Activated CD4-positive, alpha-beta T cell treated with anti-CD3 and anti-CD28 coated beads for 48 hours (primary cell): Measurements from ENCODE around the gene NCF2.
A peak's percentile ranks its signal among the peaks of the same experiment; 100 is the strongest.
"Not testable (repeated sequence)": the region's sequence is repeated elsewhere in the genome, so short reads cannot be mapped to it uniquely, and the experiment has no call there.

Experiments
- DNase-seq: peaks from one replicate; pipeline ENCODE4 v3.0.0-alpha.2; 2020

The NCF2 gene

GRCh38 chr1:183590244-183591191, at the start of gene NCF2:
TSS of gene NCF2 (minus strand) at chr1:183590459. CDS start at chr1:183590329, 130 bp downstream.
- DNase-seq = peak; percentile 59

- DNase-seq = no peak
Measured at GRCh38 chr1:183638649-183639387, 48.6 kb upstream of the NCF2 start.

DNA sequence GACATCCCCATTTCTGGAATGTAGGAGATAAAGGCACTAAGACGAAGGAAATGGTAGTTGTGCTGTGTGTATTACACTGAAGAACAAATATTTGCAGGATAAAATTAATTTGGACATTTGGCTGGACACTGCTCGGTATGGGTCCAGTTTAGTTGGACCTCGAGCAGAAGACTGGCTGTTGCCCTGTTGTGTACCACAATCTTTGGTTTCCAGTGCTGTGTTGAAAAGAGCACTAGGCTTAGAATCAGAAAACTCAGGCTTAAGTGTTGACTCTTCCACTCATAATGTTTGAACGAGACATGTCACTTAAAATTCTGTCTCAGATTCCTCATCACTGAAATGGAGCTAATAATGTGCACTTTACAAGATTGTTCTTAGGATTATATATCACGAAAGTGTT, 46.5 kb upstream of the NCF2 start:
- DNase-seq = no peak

DNA sequence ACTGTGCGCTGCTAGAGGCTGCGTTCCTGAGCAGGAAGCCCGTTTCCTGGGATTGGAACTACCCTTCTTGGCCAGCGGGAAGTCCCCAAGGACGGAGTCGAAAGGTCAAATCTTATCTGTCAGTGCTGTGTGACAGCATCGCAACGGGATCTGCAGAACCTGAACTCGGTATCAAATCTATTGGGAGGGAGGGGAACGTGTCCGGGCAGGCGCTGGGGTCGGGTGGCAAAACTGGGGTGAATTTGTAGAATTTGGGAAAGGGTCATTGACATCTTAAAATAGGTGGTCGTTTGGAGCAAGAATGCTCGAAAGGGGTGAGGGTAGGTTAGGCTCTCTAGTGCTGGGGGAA, 46.0 kb upstream of the NCF2 start:
- DNase-seq = no peak

DNA sequence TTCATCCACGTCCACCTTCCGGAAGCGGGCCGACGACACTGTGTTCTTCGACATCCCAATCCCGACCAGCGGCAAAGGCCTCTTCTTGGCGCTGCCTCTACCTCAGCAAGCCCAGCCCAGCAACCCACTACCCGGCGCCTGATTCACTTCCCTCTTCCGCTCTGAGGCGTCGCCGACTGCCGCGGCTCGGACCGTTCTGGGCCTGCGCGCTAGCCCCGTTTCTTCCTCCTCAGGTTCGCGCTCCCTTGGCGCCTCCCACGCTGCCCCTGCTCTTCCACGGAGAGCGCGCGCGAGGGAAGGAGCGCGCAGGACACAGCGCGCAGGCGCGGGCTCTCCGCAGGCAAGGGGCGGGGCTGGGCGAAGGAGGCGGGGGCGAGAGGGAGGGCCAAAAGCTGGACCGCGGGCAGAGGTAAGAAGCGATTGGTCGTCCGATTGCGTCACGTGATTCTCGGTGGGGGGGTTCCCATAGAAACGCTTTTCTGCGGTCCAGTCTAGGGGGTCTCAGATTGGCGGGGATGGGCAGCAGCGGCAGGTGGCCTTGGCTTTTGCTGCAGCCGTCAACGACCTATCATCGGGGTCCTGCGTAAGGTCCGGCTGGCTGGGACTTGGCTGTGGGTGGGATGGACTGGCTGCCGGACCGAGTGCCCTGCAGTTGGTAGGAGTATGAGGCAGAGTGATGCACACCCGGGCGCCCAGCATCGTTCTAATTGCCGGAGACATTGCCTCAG, 45.5 kb upstream of the NCF2 start, which contains the start of gene ARPC5:
TSS of gene ARPC5 (minus strand) at position 178 of the 728 bp plus-strand sequence. CDS start at position 54, 124 bp downstream.
- DNase-seq = peak; percentile 98

DNA sequence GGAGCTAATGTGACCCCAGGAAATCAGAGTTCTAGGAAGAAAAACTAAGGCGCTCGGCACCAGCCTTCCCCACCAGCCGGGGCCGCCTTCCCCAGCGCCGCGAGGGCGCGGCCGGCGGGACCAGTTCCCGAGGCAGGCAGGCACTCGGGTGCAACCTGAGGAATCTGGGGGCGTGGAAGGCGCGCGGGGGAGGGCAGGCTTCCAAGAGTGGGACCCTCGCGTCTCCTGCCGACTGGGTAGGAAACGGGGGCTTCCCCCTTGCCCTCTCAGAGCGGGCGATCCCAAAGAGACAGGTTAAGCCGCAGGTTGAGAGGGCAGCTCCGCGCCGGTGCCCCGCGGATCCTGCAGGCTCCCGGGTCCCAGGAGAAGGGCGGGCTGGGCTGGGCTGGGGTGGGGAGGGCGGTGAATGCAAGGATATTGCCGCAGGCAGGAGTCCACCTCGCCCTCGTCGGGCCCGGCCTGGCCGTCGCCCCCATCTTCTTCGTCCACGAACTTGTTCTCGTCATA, 44.9 kb upstream of the NCF2 start:
- peak; percentile 39 for DNase-seq

- DNase-seq = no peak
Measured at GRCh38 chr1:183634429-183635065, 44.3 kb upstream of the NCF2 start.

- peak; percentile 26 for DNase-seq
Measured at GRCh38 chr1:183633676-183634343, 43.6 kb upstream of the NCF2 start.

DNA sequence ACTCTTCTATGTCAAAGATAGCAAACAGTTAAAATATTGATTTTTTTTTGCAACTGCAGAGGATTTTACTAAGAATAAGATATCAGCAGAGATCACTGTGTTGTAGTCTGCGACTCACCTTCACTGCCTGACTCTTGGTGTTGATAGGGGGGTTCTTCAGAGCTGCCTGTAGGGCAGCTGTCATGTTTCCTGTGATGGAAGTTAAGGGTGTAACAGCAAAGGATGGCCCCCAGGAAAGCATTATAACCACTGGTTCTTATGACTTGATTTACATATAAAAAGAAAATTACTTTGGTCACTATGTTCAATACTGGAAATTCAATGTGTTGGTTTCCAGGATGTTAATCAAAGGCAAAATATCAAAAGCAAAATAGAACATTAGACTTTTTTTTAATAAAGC, 42.7 kb upstream of the NCF2 start:
- DNase-seq = peak; percentile 26

DNA sequence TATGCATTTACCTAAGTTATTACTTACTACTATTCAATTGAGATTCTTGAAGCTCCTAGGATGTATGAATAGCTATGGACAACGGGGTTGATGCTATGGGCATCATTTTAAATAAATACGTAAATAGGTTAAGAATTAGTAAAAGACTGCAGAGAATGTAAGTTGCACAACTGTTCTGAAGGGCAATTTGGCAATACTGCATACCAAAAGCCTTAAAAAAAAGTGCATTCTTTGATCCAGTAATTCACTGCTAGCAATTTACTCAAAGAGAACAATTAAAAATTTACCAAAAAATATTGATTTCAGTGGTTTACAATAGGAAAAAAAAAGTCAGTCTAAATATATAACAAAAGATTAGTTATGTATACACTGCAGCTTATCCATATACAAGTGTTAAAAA, 41.9 kb upstream of the NCF2 start:
- no peak for DNase-seq

GRCh38 chr1:183630748-183631147, 40.5 kb upstream of the NCF2 start:
- no peak for DNase-seq

DNA sequence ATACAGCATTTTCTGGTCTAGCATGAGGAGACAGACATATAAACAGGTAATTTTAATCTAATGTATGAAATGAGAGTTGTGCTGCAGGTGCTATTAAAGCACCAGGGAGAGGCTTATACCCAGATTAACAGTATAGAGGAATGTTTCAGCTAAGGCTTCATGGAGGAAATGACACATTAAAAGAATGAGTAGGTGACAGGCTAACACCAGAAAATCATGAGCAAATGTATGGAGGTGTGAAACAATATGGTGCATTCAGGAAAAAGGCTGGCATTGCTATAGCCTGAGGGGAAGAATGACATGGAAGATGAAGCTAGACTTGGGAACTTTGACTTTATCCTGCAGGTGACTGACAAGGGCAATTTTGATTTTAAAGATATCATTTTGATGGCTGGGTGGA, 38.3 kb upstream of the NCF2 start:
- DNase-seq = no peak

- DNase-seq = not testable (repeated sequence)
Measured at GRCh38 chr1:183626236-183626635, 36.0 kb upstream of the NCF2 start.

- DNase-seq = peak; percentile 56
Measured at GRCh38 chr1:183622884-183623785, 32.9 kb upstream of the NCF2 start.

DNA sequence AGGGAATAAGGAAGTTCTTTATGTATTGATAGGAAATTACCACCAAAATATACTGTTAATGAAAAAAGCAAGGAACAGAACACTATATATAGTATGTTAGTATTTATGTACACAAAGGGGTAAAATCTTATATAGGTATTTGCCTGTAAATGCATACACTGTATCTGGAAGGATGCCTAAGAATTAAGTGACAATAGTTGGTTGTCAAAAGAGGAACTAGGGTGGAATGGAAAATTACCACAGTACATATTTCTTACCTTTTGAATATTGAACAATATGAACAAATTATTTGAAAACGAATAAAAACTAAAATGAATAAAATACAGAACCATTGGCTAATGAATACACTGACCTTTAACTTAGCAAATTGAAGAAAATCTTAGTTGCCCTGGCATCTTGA, 31.8 kb upstream of the NCF2 start:
- no peak for DNase-seq

DNA sequence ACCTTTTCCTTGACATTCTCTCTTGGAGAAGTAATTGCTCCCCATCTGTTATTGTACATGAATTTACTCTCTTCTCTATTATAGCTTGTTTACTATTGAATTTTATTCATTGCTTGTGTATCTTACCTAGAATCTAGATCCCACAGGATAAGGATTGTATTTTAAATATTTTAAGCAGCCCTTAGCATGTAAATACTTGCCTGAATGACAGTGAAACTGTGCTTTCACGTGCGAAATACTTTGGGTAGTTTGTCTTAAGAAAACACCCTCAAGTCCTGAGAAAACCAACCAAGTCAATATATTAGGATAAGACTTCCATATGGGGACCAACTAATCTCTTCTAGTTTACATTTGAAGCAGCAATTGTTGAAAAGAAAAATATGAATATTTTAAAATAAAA, 30.1 kb upstream of the NCF2 start:
- no peak for DNase-seq

- no peak for DNase-seq
Measured at GRCh38 chr1:183619781-183620180, 29.5 kb upstream of the NCF2 start.

GRCh38 chr1:183618202-183618601, 27.9 kb upstream of the NCF2 start:
- not testable (repeated sequence) for DNase-seq

GRCh38 chr1:183612975-183613374, 22.7 kb upstream of the NCF2 start:
- DNase-seq = not testable (repeated sequence)

GRCh38 chr1:183612407-183612806, 22.1 kb upstream of the NCF2 start:
- no peak for DNase-seq

DNA sequence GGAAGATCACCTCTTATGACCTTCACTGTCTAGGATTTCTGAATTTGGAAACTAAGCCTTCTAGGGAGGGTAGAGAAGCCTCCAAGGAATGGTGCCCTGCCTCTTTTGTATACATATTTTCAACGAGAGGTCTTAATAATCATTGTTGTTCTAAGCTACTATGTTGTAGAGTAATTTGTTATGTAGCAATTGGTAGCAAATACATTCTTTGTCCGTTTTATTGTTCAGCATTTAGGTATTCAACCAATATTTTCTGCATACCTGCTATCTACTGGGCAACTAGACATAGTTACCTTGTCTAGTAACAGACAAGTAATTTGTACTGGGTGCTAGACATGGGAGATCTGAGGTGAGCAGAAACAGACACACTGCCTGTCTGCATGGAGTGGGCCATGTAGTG, 20.8 kb upstream of the NCF2 start:
- DNase-seq = no peak
